CD14-positive monocyte (primary cell): ENCODE data around the gene LUC7L. TPM values are rescaled to one million over a fixed set of nuclear protein-coding genes. Genes with fewer than 3 reads are reported as not detected.

ENCODE experiments used
- DNase-seq, 3 donors: peaks; one replicate each; pipeline ENCODE4 v3.0.0-alpha.2; 2011 to 2022
- H2AFZ ChIP-seq: 2 replicates; pipeline ENCODE4 v1.6.0; 2012; ENCODE audit warnings: mild to moderate bottlenecking, low read depth, low read length, inconsistent platforms; ENCODE audit not compliant: insufficient read depth, poor library complexity, severe bottlenecking
- H3K27ac ChIP-seq, 2 donors: 1 replicate in 1 of 2; 2 replicates in 1 of 2; pipeline ENCODE4 v1.5.1; 2012 to 2013; ENCODE audit warnings: low read length in 2 of 2, control low read depth in 1 of 2, inconsistent platforms in 1 of 2, low read depth in 1 of 2, mild to moderate bottlenecking in 1 of 2
- H3K27me3 ChIP-seq, 2 donors: one replicate each; pipeline versions ENCODE4 v1.6.0 to v1.6.1; 2011 to 2013; ENCODE audit warnings: low read length in 2 of 2; ENCODE audit not compliant: control insufficient read depth in 2 of 2, insufficient read depth in 2 of 2
- H3K36me3 ChIP-seq, 2 donors: replicated peaks in 1 of 2; 1 replicate in 1 of 2; 2 replicates in 1 of 2; pipeline versions ENCODE4 v1.5.1 to v1.6.1; 2012 to 2013; ENCODE audit warnings: low read length in 2 of 2, control low read depth in 1 of 2, inconsistent platforms in 1 of 2, mild to moderate bottlenecking in 1 of 2; ENCODE audit not compliant: insufficient read depth in 2 of 2, control insufficient read depth in 1 of 2
- H3K4me1 ChIP-seq, 2 donors: 1 replicate in 1 of 2; 2 replicates in 1 of 2; pipeline versions ENCODE4 v1.5.1 to v1.6.1; 2012 to 2013; ENCODE audit warnings: low read length in 2 of 2, control low read depth in 1 of 2, inconsistent platforms in 1 of 2, mild to moderate bottlenecking in 1 of 2, moderate library complexity in 1 of 2; ENCODE audit not compliant: insufficient read depth in 2 of 2, control insufficient read depth in 1 of 2
- H3K4me2 ChIP-seq: replicated peaks from 2 replicates; pipeline ENCODE3; 2012; ENCODE audit warnings: low read length, moderate library complexity, mild to moderate bottlenecking; ENCODE audit not compliant: poor library complexity, severe bottlenecking; ENCODE audit errors: extremely low read depth
- H3K4me3 ChIP-seq, 3 experiments: fragments of 200-600 bp in 1 of 3; sonication (generic) in 1 of 3; replicated peaks in 1 of 3; 1 replicate in 2 of 3; 2 replicates in 1 of 3; pipeline ENCODE4 v1.5.1; 2011 to 2013; ENCODE audit warnings: low read length in 3 of 3, mild to moderate bottlenecking in 3 of 3, control low read depth in 2 of 3, low read depth in 2 of 3, inconsistent platforms in 1 of 3, moderate library complexity in 1 of 3
- H3K79me2 ChIP-seq: 2 replicates; pipeline ENCODE4 v1.6.0; 2012; ENCODE audit warnings: mild to moderate bottlenecking, control low read depth, inconsistent platforms, low read length, moderate library complexity; ENCODE audit not compliant: insufficient read depth
- H3K9ac ChIP-seq: 2 replicates; pipeline ENCODE4 v1.6.0; 2017; ENCODE audit warnings: low read length, mild to moderate bottlenecking; ENCODE audit not compliant: insufficient read depth, poor library complexity, severe bottlenecking
- H3K9me3 ChIP-seq, 2 donors: replicated peaks in 1 of 2; 1 replicate in 1 of 2; 2 replicates in 1 of 2; pipeline versions ENCODE4 v1.5.1 to v1.6.1; 2012 to 2013; ENCODE audit warnings: low read length in 2 of 2, control low read depth in 1 of 2; ENCODE audit not compliant: control insufficient read depth in 1 of 2, insufficient read depth in 1 of 2
- H4K20me1 ChIP-seq: 2 replicates; pipeline ENCODE4 v1.6.0; 2012; ENCODE audit warnings: mild to moderate bottlenecking, low read length, control low read depth, moderate library complexity; ENCODE audit not compliant: insufficient read depth
- H3K27ac Mint-ChIP-seq, 7 donors: one replicate each; pipeline ENCODE4 v1.8.0; 2020; ENCODE audit warnings: mild to moderate bottlenecking in 7 of 7, mixed read lengths in 7 of 7, moderate library complexity in 6 of 7, inconsistent platforms in 2 of 7
- H3K27me3 Mint-ChIP-seq, 3 donors: one replicate each; pipeline ENCODE4 v1.8.0; 2021 to 2022; ENCODE audit warnings: low read depth in 3 of 3, mild to moderate bottlenecking in 3 of 3, mixed read lengths in 3 of 3, moderate library complexity in 3 of 3, inconsistent platforms in 1 of 3
- H3K36me3 Mint-ChIP-seq, 2 donors: one replicate each; pipeline ENCODE4 v1.8.0; 2020; ENCODE audit warnings: mixed read lengths in 2 of 2, inconsistent platforms in 1 of 2, mild to moderate bottlenecking in 1 of 2
- H3K4me1 Mint-ChIP-seq: one replicate; pipeline ENCODE4 v1.8.0; 2020; ENCODE audit warnings: mild to moderate bottlenecking, mixed read lengths
- H3K4me3 Mint-ChIP-seq, 2 donors: one replicate each; pipeline ENCODE4 v1.8.0; 2020; ENCODE audit warnings: mild to moderate bottlenecking in 2 of 2, mixed read lengths in 2 of 2, moderate library complexity in 1 of 2
- H3K9me3 Mint-ChIP-seq, 7 donors: one replicate each; pipeline ENCODE4 v1.8.0; 2020 to 2022; ENCODE audit warnings: mixed read lengths in 7 of 7, mild to moderate bottlenecking in 6 of 7, moderate library complexity in 6 of 7, inconsistent platforms in 2 of 7
- WGBS: methylation state at CpG from one replicate; pipeline ENCODE4 v1.1.5; 2013; ENCODE audit warnings: missing lambda C conversion rate; ENCODE audit not compliant: insufficient coverage; 5-methylcytosine and 5-hydroxymethylcytosine counted together
- intact Hi-C, 2 donors: fragments of 100-400 bp; cut with micrococcal nuclease; formaldehyde crosslinking; loops; one replicate each; pipeline versions ENCODE4 v1.15.0 to v1.15.1; 2023
- polyA plus RNA-seq, 3 donors: library from polyadenylated mRNA; depleted of rRNA in 1 of 3; unstranded in 2 of 3; stranded (reverse) in 1 of 3; fragments of 300-500 nt in 2 of 3; fragments of >200 nt in 1 of 3; fragmentation: Illumina TruSeq in 2 of 3; gene quantifications; 1 replicate in 2 of 3; 2 replicates in 1 of 3; pipeline ENCODE4 v1.2.3, GENCODE V29; 2012 to 2021
- TF ChIP-seq, protein P1 (sequence below): fragments of 200-600 bp; IDR thresholded peaks from one replicate; pipeline ENCODE4 v1.8.0; 2022; ENCODE audit warnings: antibody characterized with exemption, mild to moderate bottlenecking

Gene LUC7L
- polyA plus RNA-seq, 3 donors: 4.0 to 109 (median 4.6) TPM

DNA sequence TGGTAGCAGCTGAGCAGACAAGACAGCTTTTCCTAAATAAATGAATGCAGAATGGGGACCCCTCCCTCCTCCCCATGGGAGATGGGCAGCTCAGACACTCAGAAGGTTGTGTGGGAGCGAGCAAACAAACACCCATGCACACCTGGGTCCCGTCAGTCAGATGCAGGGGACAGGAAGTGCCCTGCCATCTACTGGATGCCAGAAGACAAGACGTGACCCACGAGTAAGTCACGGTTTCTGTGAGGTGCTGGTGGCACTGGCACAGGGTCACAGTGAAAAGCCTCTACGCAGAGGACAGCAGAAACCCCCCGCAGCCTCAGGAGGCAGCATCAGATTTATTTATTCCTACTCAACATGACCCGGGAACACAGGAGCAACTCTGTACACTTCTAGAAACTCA, 40.6 kb downstream of the LUC7L start:
- Mint-ChIP-seq H3K9me3 (peaks cover 0 to 6% (median 0%) of the 10 kb centered on the region in 7 donors), H3K27me3 (peaks cover 0 to 1% (median 0%) of the 10 kb centered on the region in 3 donors), H3K4me3 (no peak overlapping the region), H3K27ac (peak overlapping the region in 3 of 7 donors; percentile 25 to 80 (median 71)), H3K36me3 (peaks cover 68 to 74% of the 10 kb centered on the region in 2 donors), H3K4me1 (no peaks in the 10 kb centered on the region)
- peaks cover 57 to 65% of the 10 kb centered on the region in 2 donors for H3K36me3 ChIP-seq
- H2AFZ ChIP-seq: no peak overlapping the region
- no peaks in the 10 kb centered on the region for H3K27me3 ChIP-seq
- no peak overlapping the region for H3K9ac ChIP-seq
- H3K4me2 ChIP-seq: no peak overlapping the region
- no peaks in the 10 kb centered on the region for H3K4me1 ChIP-seq
- TF ChIP-seq, protein P1, sequence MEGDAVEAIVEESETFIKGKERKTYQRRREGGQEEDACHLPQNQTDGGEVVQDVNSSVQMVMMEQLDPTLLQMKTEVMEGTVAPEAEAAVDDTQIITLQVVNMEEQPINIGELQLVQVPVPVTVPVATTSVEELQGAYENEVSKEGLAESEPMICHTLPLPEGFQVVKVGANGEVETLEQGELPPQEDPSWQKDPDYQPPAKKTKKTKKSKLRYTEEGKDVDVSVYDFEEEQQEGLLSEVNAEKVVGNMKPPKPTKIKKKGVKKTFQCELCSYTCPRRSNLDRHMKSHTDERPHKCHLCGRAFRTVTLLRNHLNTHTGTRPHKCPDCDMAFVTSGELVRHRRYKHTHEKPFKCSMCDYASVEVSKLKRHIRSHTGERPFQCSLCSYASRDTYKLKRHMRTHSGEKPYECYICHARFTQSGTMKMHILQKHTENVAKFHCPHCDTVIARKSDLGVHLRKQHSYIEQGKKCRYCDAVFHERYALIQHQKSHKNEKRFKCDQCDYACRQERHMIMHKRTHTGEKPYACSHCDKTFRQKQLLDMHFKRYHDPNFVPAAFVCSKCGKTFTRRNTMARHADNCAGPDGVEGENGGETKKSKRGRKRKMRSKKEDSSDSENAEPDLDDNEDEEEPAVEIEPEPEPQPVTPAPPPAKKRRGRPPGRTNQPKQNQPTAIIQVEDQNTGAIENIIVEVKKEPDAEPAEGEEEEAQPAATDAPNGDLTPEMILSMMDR: no peak
- no peaks in the 10 kb centered on the region for H3K79me2 ChIP-seq
- H3K4me3 ChIP-seq: no peak overlapping the region
- peaks cover 2% of the 10 kb centered on the region for H4K20me1 ChIP-seq
- WGBS: 71% methylated on average over 4 of the region's 8 CpGs
- peaks cover 0 to 7% of the 10 kb centered on the region in 2 donors for H3K9me3 ChIP-seq
- intact Hi-C loops: no loop called here
- H3K27ac ChIP-seq: no peak overlapping the region
- no peak for DNase-seq

DNA sequence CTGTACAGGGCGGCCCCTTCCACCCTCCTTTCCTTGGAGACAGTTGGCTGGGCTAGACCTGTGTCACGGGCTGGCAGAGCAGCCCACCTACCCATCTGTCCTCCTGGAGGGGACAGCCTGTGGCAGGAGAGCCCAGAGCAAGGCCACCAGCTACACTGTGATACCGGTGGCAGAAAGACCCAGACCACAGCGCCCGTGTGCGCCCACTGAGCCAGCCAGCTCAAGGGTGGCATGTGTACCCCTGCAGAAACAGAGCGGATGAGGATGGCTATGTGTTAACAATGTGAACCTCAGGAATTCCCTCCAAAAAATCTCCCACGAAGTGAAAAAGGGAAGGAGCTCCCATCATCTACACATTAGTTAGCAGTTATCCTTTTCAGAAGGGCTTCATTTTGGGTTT, 41.9 kb downstream of the LUC7L start:
- no peak overlapping the region for H3K27ac Mint-ChIP-seq
- Histone ChIP-seq H3K79me2 (no peaks in the 10 kb centered on the region), H3K9ac (no peak overlapping the region), H3K27ac (no peak overlapping the region), H3K36me3 (peaks cover 43 to 51% of the 10 kb centered on the region in 2 donors), H3K4me2 (no peak overlapping the region), H2AFZ (no peak overlapping the region), H3K9me3 (peaks cover 0 to 7% of the 10 kb centered on the region in 2 donors), H3K4me1 (no peaks in the 10 kb centered on the region), H4K20me1 (peaks cover 2% of the 10 kb centered on the region), H3K27me3 (no peaks in the 10 kb centered on the region), H3K4me3 (no peak overlapping the region)
- H3K27me3 Mint-ChIP-seq: peaks cover 0 to 1% (median 0%) of the 10 kb centered on the region in 3 donors
- peaks cover 0 to 6% (median 0%) of the 10 kb centered on the region in 7 donors for H3K9me3 Mint-ChIP-seq
- WGBS: 100% methylated on average over 3 of the region's 8 CpGs
- no peaks in the 10 kb centered on the region for H3K4me1 Mint-ChIP-seq
- TF ChIP-seq, protein P1: no peak
- intact Hi-C loops: no loop called here
- DNase-seq: no peak
- H3K36me3 Mint-ChIP-seq: peaks cover 56 to 64% of the 10 kb centered on the region in 2 donors
- H3K4me3 Mint-ChIP-seq: no peak overlapping the region
